Measurements from ENCODE around the gene ZNF462.

Gene ZNF462

GRCh38 chr9:106834888-106835287 lies 28.1 kb upstream of the ZNF462 start:
- TF ChIP-seq, protein P1, sequence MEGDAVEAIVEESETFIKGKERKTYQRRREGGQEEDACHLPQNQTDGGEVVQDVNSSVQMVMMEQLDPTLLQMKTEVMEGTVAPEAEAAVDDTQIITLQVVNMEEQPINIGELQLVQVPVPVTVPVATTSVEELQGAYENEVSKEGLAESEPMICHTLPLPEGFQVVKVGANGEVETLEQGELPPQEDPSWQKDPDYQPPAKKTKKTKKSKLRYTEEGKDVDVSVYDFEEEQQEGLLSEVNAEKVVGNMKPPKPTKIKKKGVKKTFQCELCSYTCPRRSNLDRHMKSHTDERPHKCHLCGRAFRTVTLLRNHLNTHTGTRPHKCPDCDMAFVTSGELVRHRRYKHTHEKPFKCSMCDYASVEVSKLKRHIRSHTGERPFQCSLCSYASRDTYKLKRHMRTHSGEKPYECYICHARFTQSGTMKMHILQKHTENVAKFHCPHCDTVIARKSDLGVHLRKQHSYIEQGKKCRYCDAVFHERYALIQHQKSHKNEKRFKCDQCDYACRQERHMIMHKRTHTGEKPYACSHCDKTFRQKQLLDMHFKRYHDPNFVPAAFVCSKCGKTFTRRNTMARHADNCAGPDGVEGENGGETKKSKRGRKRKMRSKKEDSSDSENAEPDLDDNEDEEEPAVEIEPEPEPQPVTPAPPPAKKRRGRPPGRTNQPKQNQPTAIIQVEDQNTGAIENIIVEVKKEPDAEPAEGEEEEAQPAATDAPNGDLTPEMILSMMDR (conservative IDR thresholded peaks at IDR 0.05; ENCODE audit: low read depth, low read length) = no peak
- Histone ChIP-seq H2AFZ (ENCODE audit: low read depth) (no peak overlapping the region), H3K9ac (no peak overlapping the region), H3K27ac (no peak overlapping the region), H3K36me3 (ENCODE audit: insufficient read depth) (no peaks in the 10 kb centered on the region), H3K4me2 (no peak overlapping the region), H3K4me1 (ENCODE audit: low read depth, poor library complexity, severe bottlenecking) (no peaks in the 10 kb centered on the region), H3K4me3 (IDR thresholded peaks at IDR 0.05; ENCODE audit: insufficient read depth, low read depth, low read length) (no peak overlapping the region), H3K27me3 (ENCODE audit: insufficient read depth, low read depth) (no peaks in the 10 kb centered on the region), H3K79me2 (ENCODE audit: insufficient read depth, low read depth) (no peaks in the 10 kb centered on the region), H4K20me1 (ENCODE audit: insufficient read depth) (no peaks in the 10 kb centered on the region)

DNA sequence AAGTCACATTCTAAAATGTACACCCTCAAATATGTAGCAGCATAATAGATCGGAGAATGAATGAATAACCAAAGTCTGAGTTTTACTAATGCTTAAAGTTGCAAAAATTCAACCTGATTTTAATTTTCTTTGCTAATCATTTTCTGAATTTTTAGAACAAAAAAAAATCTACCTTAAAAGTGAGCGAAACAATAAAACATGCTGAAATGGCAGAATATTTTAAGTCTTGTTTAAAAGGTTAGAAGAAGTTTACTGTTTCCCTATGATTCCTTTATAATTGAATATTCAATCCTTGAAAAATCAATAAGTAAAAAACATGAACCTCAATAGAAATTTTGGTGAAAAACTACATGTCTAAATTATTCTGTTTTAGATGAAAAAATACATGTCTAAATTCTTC lies 27.1 kb upstream of the ZNF462 start:
- Histone ChIP-seq H3K4me1 (ENCODE audit: low read depth, poor library complexity, severe bottlenecking) (no peaks in the 10 kb centered on the region), H4K20me1 (ENCODE audit: insufficient read depth) (no peaks in the 10 kb centered on the region), H3K27ac (no peak overlapping the region), H3K4me3 (IDR thresholded peaks at IDR 0.05; ENCODE audit: insufficient read depth, low read depth, low read length) (no peak overlapping the region), H3K4me2 (no peak overlapping the region), H3K36me3 (ENCODE audit: insufficient read depth) (no peaks in the 10 kb centered on the region), H3K27me3 (ENCODE audit: insufficient read depth, low read depth) (no peaks in the 10 kb centered on the region), H3K9ac (no peak overlapping the region), H3K79me2 (ENCODE audit: insufficient read depth, low read depth) (no peaks in the 10 kb centered on the region), H2AFZ (ENCODE audit: low read depth) (no peak overlapping the region)
- TF ChIP-seq, protein P1 (conservative IDR thresholded peaks at IDR 0.05; ENCODE audit: low read depth, low read length) = no peak

DNA sequence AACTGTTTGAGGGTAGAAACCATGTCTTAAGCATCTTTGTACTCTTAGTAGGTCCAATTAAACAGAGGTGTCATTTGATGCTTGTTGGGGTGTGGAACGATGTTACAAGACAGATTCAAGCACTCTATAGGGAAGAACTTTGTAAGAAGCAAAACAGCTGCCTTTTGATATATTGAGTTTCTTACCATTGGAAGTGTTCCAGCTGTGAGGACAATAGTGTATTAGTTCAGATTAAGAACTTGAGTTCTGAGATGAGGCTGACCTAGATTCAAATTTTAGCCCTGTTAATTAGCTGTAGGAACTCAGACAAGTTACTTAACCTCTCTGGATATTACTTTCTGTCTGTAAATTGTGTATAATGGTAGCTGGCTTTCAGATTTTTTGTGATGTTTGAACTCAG lies 19.6 kb upstream of the ZNF462 start:
- no peaks in the 10 kb centered on the region for H3K79me2 ChIP-seq (ENCODE audit: insufficient read depth, low read depth)
- H3K4me2 ChIP-seq = no peak overlapping the region
- H4K20me1 ChIP-seq (ENCODE audit: insufficient read depth) = no peaks in the 10 kb centered on the region
- no peak overlapping the region for H3K9ac ChIP-seq
- H3K27me3 ChIP-seq (ENCODE audit: insufficient read depth, low read depth) = no peaks in the 10 kb centered on the region
- H3K27ac ChIP-seq = no peak overlapping the region
- H3K4me1 ChIP-seq (ENCODE audit: low read depth, poor library complexity, severe bottlenecking) = no peaks in the 10 kb centered on the region
- TF ChIP-seq, protein P1 (conservative IDR thresholded peaks at IDR 0.05; ENCODE audit: low read depth, low read length) = no peak
- H3K4me3 ChIP-seq (IDR thresholded peaks at IDR 0.05; ENCODE audit: insufficient read depth, low read depth, low read length) = no peak overlapping the region
- no peaks in the 10 kb centered on the region for H3K36me3 ChIP-seq (ENCODE audit: insufficient read depth)
- H2AFZ ChIP-seq (ENCODE audit: low read depth) = no peak overlapping the region

- no peaks in the 10 kb centered on the region for H4K20me1 ChIP-seq (ENCODE audit: insufficient read depth)
- no peak overlapping the region for H3K4me2 ChIP-seq
- H3K36me3 ChIP-seq (ENCODE audit: insufficient read depth) = no peaks in the 10 kb centered on the region
- no peak overlapping the region for H3K9ac ChIP-seq
- no peak overlapping the region for H2AFZ ChIP-seq (ENCODE audit: low read depth)
- no peak overlapping the region for H3K4me3 ChIP-seq (IDR thresholded peaks at IDR 0.05; ENCODE audit: insufficient read depth, low read depth, low read length)
- no peaks in the 10 kb centered on the region for H3K79me2 ChIP-seq (ENCODE audit: insufficient read depth, low read depth)
- H3K27ac ChIP-seq = no peak overlapping the region
- H3K4me1 ChIP-seq (ENCODE audit: low read depth, poor library complexity, severe bottlenecking) = no peaks in the 10 kb centered on the region
- no peaks in the 10 kb centered on the region for H3K27me3 ChIP-seq (ENCODE audit: insufficient read depth, low read depth)
- TF ChIP-seq, protein P1 (conservative IDR thresholded peaks at IDR 0.05; ENCODE audit: low read depth, low read length) = no peak
Observed at GRCh38 chr9:106846307-106846706, 16.7 kb upstream of the ZNF462 start.
